H4 (cell line): ENCODE data around the gene TRIM39. TPM values are rescaled to one million over a fixed set of nuclear protein-coding genes. Genes with fewer than 3 reads are reported as not detected.
"Not testable (repeated sequence)": the region's sequence is repeated elsewhere in the genome, so short reads cannot be mapped to it uniquely, and the experiment has no call there.

Experiments used
- DNase-seq: peaks from one replicate; pipeline ENCODE4 v3.0.0-alpha.2; 2015; ENCODE audit warnings: low spot score
- total RNA-seq: library from RNA; depleted of rRNA; stranded (reverse); fragments of >200 nt; shearing (Covaris generic); gene quantifications from 2 replicates; pipeline ENCODE4 v1.2.3, GENCODE V29; 2014; rRNA removed

The TRIM39 gene
- 7.2 and 11.2 TPM in 2 replicates for total RNA-seq

DNA sequence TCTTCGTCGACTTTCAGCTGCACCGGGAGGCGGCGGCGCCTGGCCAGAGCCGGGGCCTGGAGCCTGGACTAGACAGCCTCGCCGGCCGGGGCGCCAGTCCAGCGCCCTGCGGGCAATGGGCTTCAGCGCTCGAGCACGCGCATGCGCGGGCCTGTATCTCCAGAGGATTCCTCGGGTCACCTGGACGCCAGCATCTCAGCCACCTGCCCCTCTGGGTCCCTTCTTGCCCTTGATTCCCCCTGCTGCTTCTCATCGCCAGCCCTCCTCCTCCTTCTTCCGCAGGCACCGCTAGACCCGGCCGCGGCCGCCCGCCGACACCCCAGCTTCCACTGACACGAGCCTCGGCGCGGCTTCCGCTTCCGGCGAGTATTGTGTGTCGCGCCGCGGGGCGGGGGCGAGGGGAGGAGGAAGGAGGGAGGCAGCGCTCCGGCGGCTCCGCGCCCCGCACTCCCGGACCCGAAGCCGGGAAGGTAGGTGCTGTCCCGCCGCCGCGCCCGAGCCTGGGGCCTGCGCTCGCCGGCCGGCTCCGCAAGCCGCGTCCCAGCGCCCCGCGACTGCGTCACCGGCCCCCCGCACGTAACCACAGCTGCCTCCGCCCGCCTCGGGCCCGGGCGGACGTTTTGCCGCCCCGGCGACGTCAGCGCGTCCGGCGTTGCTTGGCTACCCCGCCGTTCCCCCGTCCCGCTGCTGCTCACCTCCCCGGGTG is at the start of gene TRIM39:
TSS of gene TRIM39 (plus strand) at position 402 of the 706 bp plus-strand sequence. CDS start 2,391 bp downstream, outside the sequence.
- DNase-seq = peak; percentile 59

DNA sequence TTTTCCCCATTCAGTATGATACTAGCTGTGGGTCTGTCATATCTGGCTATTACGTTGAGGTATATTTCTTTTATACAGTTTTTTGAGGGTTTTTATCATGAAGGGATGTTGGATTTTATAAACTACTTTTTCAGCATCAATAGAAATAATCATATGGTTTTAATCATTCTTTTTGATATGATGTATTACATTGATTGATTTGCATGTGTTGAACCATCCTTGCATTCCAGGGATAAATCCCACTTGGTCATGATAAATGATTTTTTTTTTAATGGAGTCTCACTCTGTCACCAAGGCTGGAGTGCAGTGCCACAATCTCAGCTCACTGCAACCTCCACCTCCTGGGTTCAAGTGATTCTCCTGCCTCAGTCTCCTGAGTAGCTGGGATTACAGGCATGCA is 45.7 kb upstream of the TRIM39 start:
- DNase-seq = not testable (repeated sequence)

DNA sequence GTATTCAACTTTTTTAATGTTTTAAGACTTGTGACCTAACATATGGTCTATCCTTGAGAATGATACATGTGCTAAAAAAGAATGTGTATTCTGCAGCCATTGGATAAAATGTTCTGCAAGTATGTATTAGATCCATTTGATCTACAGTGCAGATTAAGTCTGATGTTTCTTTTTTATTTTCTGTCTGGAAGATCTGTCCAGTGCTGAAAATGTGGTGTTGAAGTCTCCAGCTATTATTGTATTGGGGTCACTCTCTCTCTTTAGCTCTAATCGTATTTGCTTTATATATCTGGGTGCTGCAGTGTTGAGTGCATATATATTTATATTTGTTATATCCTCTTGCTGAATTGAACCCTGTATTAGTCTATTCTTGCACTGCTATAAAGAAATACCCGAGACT is 44.2 kb upstream of the TRIM39 start:
- no peak for DNase-seq

DNA sequence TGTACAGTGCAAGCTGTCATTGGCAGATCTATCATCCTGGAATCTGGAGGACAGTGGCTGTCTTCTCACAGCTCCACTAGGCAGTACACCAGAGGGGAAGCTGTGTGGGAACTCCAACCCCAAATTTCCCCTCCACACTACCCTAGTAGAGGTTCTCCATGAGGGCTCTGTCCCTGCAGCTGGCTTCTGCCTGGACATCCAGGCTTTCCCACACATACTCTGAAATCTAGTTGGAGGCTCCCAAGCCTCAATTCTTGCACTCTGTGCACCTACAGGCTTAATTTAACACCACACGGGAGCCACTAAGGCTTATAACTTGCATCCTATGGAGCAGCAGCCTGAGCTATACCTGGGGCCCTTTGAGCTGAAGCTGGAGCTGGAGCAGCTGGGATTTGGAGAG is 43.0 kb upstream of the TRIM39 start:
- DNase-seq = no peak

DNA sequence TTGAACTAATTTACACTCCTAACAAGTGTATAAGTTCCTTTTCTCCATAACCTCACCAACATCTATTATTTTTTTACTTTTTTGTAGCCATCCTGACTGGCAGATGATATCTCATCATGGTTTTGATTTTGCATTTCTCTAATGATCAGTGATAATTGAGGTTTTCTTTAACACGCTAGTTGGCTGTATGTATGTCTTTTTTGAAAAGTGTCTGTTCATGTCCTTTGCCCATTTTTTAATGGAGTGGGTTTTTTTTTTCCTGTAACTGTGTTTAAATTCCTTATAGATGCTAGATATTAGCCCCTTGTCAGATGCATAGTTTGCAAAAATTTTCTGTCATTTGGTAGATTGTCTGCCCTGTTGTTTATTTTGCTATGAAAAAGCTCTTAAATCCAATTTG is 39.6 kb upstream of the TRIM39 start:
- no peak for DNase-seq

DNA sequence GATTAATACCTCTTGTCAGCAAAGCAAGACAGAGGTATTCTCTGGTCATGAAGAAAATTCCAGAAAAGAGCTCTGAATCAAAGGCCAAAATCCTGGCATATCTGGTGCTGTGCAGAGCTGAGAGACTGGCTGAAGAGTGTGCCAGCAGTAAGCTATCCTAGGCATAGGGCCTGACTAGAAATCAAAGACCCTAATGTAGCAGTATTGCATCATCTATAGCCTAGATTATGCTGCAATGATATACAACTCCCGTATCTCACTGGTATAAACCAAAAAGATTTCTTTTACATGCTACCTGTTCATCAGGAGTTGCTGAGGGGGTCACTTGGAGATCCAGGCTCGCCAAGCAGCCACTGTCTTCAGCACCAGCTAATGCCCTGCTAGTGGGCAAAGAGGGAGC is 30.9 kb upstream of the TRIM39 start:
- DNase-seq = no peak

DNA sequence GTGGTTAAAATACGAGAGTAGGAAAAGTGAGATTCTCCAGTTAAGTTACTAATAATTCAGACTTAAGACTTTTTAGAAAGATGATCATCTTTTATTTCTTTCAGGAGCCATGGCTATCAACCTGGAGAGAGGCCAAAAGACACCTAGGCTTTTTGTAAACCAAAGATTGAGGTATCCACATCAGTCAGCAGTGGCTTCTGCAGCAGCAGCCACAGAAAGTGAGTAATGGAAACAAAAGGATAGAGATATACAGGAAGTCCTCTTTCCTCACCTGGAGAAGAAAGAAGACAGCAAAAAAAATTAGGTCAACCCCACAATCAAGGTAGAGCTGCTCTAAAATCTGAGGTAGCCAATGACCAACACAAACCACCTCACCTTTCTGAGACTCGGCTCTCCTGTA is 22.7 kb upstream of the TRIM39 start:
- DNase-seq = no peak

DNA sequence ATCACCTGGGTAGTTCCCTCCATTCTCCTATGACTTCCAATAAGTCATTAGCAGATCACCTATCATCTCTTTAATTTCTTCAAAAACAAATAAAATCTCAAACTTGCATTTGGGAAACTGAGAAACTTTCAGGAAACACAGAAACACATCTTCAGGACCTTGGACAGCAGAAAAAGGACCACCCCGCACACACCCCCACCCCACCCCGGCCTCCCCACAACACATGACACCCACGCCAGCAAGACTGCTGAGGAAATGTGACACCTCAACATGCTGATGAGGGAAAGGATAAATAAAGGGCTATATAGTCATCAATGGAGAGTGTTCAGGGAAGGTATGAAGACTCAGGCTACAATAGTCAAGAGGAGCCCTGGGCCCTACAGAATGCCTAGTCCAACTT is 15.6 kb upstream of the TRIM39 start:
- DNase-seq = no peak

DNA sequence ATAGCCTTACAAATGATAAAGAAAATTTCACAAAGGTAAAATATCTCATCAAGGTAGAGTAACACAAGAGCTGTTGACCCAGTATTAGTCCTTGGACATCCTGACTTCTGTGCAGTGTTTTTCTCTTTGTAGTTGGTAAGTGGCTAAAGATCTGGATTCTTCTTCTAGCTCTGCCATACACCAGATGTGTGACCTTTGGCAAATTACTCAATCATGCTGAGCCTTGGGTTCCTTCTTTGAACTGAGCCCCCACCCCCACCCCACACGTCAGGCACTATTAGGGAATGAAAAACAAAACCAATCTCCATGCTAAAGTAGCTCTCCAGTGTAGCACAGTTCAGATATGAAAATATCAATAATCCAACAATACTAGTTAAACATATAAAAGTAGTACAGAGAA is 15.1 kb upstream of the TRIM39 start:
- DNase-seq = no peak

DNA sequence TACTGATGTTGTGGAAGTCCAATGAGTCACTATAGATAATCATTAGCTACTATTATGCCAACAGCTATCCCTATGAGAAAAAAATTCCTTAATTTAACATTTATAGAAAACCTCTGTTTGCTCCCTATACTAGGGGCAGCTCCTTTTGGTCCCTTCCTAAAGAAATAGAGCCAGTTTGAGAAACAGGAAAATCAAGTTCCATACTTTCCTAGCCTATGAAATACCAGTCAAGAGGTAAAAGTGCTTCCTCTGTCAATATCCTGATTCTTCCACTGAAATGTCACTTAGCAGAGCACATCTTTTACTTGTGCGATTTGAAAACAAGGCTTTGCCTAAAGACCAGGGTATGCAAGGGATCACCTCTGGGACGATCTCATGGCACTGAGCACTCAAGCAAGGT is 14.5 kb upstream of the TRIM39 start:
- no peak for DNase-seq

DNA sequence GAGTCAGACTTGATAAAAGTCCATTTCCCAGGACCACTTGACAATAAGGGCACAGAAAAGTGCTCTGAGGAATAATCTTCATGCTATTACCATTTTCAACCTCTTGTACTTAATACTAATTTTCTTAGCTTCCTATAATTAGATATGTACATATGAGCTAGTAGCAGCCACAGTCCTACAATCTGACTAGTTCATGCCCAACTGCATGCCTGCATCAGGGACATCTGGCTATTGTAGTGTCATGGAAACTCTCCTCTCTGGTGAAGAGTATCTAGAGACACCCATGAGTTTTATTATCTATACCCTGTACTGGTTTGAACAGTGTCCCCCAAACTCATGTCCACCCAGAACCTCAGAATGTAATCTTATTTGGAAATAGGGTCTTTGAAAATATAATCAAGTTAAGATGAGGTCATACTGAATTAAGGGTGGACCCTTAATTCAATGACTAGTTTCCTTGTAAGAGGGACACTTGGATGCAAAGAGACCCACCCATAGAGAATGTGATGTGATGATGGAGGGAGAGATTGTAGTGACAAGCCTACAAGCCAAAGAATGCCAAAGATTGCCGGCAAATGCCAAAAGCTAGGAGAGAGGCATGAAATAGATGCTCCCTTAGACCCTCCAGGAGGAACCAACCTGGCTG is 13.9 kb upstream of the TRIM39 start:
- DNase-seq = no peak

DNA sequence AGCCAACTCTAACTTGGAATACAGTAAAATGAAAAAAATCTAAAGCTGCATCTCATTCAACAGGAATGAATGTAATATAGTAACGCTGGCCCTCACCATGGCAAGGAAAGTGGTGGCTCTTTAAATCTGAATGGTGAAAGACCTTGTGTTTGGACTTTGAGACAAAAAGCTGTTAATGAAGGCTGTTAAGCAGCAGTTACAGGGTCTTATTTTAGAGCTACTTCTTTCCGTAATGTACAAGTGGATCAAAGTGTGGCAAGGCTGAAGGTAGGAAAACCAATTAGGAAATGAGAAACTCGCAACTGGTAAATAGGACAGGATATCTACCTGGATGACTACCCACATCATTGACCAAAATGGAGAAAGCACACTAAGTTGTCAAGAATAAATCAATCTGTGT is 11.6 kb upstream of the TRIM39 start:
- no peak for DNase-seq

DNA sequence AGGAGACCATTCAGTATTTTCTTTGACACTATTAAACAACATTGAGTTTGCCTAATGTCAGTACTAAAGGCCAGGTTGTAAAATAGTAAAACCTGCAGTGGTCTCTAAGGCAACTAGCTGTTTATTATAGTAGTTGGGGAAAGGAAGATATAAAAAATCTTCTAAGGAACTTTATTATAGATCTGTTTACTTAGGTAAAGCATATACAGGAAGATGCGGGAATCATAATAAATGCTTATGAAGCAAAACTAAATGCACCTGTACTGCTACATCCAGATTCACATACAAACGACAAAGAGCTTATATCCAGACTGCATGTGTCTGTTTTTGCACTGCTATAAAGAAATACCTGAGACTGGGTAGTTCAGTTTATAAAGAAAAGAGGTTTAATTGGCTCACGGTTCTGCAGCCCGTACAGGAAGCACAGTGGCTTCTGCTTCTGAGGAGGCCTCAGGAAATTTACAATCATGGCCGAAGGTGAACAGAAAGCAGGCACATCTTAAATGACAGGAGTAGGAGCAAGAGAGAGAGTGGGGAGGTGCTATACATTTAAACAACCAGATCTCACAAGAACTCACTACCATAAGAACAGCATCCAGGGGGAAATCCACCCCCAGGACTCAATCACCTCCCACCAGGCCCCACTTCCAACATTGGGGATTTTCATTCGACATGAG is 8.7 kb upstream of the TRIM39 start:
- DNase-seq = no peak

DNA sequence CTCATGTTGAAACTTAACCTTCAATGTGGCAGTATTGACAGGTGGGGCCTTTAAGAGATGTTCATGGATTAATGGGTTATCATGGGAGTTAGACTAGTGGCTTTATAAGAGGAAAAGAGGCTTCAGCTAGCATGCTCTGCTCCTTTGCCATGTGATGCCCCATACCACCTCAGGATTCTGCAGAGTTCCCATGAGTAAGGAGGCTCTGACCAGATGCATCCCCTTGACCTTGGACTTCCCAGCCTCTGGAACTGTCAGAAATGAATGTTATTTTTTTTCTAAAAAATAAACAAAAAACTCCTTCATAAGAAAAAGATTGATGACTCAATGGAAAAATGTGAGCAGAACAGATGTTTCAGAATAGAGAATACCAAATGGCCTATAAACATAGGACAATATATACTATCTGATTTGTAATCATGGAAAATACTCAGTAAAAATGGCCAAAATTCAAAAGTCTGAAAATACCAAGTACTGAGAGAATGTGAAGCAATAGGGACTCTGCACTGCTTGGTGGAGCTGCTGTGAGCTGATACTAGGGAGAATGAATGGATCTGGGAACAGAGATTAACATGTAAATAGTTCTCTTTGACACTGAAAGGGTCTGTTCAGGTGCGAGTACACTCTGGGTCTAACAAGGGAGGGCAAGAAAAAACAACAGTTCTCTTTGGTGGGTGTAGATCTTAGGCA is 7.4 kb upstream of the TRIM39 start:
- no peak for DNase-seq

DNA sequence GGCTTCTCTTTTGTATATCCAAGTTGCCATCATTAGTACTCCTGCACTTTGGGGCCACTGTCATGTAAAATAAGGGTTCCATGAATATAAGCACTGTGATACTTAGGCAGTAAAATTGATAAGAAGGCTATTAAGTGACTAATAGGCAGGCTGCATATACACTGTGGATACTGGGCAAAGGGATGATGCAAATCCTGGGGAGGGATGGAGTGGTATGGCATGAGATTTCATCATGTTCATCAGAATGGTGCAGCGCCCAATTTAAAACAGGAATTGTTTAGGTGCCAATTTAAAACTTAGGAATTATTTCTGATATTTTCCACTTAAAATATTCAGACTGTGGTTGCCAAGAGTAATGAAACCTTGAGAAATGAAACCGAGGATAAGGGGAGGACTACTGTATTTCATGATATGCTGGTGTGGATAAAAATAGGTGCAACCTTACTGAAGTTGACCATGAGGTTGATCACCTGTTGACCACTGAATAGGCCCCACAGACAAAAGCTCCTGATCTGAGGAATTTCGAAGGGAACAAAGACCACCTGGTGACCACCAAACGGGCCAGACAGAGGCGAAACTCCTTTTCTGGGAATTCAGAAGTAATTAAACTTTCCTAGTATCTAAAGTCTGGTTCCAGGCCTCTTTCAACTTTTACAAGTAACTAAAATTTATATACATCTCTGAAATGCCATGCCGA is 4.9 kb upstream of the TRIM39 start:
- no peak for DNase-seq

DNA sequence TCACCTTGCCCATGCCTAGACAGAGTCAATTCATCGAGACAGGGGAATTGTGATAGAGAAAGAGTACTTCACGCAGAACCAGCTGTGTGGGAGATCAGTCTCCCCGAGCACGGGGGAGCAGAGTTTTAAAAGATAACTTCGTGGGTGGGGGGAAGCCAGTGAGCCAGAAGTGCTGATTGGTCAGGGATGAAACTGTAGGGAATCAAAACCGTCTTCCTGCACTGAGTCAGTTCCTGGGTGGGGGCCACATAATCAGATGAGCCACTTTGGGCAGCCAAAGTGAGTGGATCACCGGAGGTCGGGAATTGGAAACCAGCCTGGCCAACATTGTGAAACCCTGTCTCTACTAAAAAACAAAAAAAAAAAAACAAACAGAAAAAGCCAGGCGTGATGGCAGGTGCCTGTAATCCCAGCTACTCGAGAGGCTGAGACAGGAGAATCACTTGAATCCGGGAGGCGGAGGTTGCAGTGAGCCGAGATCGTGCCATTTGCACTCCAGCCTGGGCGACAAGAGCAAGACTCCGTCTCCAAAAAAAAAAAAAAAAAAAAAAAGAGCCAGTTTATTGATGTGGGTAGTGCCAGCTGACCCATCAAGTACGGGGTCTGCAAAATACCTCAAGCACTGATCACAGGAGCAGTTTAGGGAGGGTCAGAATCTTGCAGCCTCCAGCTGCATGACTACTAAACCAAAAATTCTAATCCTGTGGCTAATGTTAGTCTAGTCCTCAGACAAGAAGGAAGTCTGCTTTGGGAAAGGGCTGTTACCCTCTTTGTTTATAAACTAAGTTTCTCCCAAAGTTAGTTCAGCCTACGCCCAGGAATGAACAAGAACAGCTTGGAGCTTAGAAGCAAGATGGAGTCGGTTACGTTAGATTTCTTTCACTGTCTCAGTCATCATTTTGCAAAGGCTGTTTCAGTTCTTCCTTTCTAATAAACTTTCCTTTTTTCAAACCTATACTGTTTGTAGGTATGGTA is 3.9 kb upstream of the TRIM39 start:
- peak; percentile 46 for DNase-seq

DNA sequence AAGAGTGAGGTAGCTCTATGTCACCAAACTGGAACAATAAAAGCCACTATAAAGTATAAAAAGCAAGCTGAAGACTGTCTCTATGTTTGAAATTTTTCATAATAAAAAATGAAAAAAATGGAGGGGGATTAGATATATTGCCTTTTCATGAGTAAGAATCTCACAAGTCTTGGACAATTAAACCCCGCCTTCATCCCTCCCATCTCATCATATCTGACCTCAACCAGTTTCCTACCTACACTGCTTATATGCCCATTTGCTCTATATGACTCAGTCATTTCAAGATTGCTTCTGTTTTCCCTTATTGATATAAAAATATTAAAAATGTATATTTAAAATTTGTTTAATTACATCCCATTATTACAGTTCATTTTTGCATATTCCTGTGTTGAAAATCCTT is 2.9 kb upstream of the TRIM39 start:
- no peak for DNase-seq

DNA sequence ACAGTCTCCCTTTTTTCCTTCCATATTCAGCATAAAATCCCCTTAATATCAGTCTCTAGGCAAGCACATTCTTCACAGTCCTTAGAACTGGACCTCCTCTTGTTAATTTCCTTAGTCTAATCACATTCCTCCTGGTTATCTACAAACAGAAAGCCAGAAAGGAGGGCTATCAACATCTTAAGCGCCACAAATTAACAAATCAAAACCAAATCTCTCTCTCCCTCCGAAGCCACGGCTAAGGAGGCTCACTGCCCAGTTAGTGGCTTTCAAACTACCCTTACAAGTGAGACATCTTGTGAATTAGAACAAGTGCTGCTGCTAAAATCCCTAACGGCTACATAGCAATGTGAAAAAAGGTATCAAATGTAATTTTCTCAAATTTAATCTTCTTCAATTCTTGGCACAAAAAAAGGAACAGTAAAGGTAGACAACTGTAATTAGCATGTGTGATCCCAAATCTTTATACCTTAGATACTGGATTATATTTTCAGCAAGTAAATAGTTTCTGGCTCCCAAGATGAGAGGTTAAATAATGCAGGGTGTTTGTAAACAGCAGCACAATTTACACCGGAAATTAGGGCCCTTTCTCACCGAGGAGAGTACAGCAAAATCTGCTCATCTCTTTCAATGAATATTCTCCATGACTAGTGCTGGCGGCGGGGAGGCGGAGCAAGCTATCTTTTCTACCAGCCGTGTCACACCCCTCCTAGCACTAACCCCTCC is 1.4 kb upstream of the TRIM39 start:
- peak; percentile 44 for DNase-seq

DNA sequence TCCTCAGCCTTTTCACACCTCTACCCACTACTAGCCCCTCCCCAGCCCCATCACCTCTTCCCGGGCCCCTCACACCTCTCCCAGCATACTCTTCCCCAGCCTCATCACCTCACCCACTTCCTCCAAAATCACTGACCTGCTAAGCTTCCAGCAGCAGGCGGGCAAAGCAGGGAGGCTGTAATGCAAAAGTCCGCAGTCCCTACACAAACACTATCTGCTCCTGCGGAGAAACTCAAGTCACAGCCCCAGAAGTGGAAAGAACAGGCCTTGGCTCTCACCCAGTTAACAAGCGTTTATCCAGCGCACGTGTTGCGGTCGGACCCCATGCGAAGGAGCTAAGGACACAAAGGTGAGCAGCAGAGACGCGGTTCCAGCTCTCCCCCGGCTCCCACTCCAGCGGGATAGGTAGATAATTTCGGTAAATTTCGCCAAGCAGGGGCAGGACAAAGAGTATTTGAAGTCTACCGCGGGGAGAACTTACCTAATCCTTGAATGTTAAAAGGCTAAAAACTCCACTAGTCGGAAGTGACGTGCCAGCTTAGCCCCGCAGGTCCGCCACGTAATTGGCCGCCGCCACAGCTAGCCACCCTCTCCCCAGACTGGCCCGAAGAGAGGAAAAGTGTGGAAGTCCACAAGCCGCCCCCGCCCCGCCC is 728 bp upstream of the TRIM39 start:
- peak; percentile 73 for DNase-seq
